BLaER1 treated with 17β-estradiol and CSF1 and Interleukin-3, amounts not matched to agents 10 nM and 100 nM (cell line): ENCODE data around the gene RASGEF1B.
A peak's percentile ranks its signal among the peaks of the same experiment; 100 is the strongest.

Source experiments
- H3K27ac ChIP-seq, 11 experiments: shearing (Covaris generic); formaldehyde crosslinking; 2 replicates each; pipeline ENCODE4 v1.8.1; 2022
- H3K27me3 ChIP-seq, 11 experiments: shearing (Covaris generic); formaldehyde crosslinking; 2 replicates each; pipeline ENCODE4 v1.8.1; 2022
- H3K36me3 ChIP-seq, 11 experiments: shearing (Covaris generic); formaldehyde crosslinking; 2 replicates each; pipeline ENCODE4 v1.8.1; 2022
- H3K4me1 ChIP-seq, 10 experiments: shearing (Covaris generic); formaldehyde crosslinking; 2 replicates each; pipeline ENCODE4 v1.8.1; 2022
- H3K4me2 ChIP-seq, 11 experiments: shearing (Covaris generic); formaldehyde crosslinking; 2 replicates each; pipeline ENCODE4 v1.8.1; 2022
- H3K4me3 ChIP-seq, 10 experiments: shearing (Covaris generic); formaldehyde crosslinking; 2 replicates each; pipeline ENCODE4 v1.8.1; 2022
- H3K9ac ChIP-seq, 11 experiments: shearing (Covaris generic); formaldehyde crosslinking; 2 replicates each; pipeline ENCODE4 v1.8.1; 2022
- H3K9me3 ChIP-seq, 11 experiments: shearing (Covaris generic); formaldehyde crosslinking; replicated peaks in 1 of 11; 2 replicates each; pipeline ENCODE4 v1.8.1; 2022
- H4K20me1 ChIP-seq, 11 experiments: shearing (Covaris generic); formaldehyde crosslinking; 2 replicates each; pipeline ENCODE4 v1.8.1; 2022
- Cebpa-rat ChIP-seq, 11 experiments: shearing (Covaris generic); IDR thresholded peaks; 2 replicates each; pipeline ENCODE4 v1.8.1; 2022

RASGEF1B gene

GRCh38 chr4:81465406-81466340, 6.0 kb downstream of the RASGEF1B start:
- no peak for TF ChIP-seq Cebpa-rat (IDR thresholded peaks at IDR 0.05)
- Histone ChIP-seq H3K4me3 (no peak overlapping the region), H3K9ac (peak overlapping the region in 2 of 11 experiments; percentile 27 to 39; a peak in 2 of 22 replicates), H3K27me3 (no peaks in the 10 kb centered on the region), H3K9me3 (no peaks in the 10 kb centered on the region), H3K27ac (no peak overlapping the region), H4K20me1 (peaks cover 9 to 93% (median 72%) of the 10 kb centered on the region in 11 experiments; a peak in 17 of 22 replicates), H3K36me3 (peaks cover 0 to 46% (median 0%) of the 10 kb centered on the region in 11 experiments; a peak in 6 of 22 replicates), H3K4me2 (peak overlapping the region in 2 of 11 experiments; percentile 21 to 92; a peak in 3 of 22 replicates), H3K4me1 (peaks cover 12 to 62% (median 20%) of the 10 kb centered on the region in 10 experiments)

DNA sequence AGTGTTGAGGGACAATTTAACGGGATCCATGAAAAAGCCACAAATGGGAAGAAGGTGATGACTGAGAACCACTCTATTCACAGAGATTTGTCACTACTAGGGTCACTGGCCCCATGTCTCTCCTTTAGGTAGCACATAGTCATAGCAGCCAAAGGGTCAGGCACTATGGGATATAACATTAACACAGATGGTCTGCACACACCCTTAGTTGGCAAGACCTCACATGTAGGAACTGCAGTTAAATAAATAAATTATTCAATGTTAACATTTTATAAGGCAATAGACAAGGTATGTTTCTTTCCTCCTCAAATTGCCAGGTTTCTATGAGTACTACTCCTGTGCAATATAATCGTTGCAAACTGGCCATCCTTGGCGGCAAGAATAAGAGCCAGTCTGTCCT, 10.9 kb downstream of the RASGEF1B start:
- no peak for TF ChIP-seq Cebpa-rat (IDR thresholded peaks at IDR 0.05)
- peaks cover 0 to 36% (median 0%) of the 10 kb centered on the region in 10 experiments; a peak in 6 of 20 replicates for H3K4me1 ChIP-seq
- no peaks in the 10 kb centered on the region for H3K27me3 ChIP-seq
- no peak overlapping the region for H3K9ac ChIP-seq
- H3K4me3 ChIP-seq = no peak overlapping the region
- no peak overlapping the region for H3K4me2 ChIP-seq
- H3K36me3 ChIP-seq = peaks cover 6 to 88% (median 35%) of the 10 kb centered on the region in 11 experiments; a peak in 19 of 22 replicates
- peaks cover 8 to 100% (median 65%) of the 10 kb centered on the region in 11 experiments; a peak in 17 of 22 replicates for H4K20me1 ChIP-seq
- H3K27ac ChIP-seq = no peak overlapping the region
- no peaks in the 10 kb centered on the region for H3K9me3 ChIP-seq

GRCh38 chr4:81460191-81460701, 11.5 kb downstream of the RASGEF1B start:
- H3K4me2 ChIP-seq = no peak overlapping the region
- no peaks in the 10 kb centered on the region for H3K9me3 ChIP-seq
- H3K9ac ChIP-seq = no peak overlapping the region

GRCh38 chr4:81459228-81459627, 12.5 kb downstream of the RASGEF1B start:
- Histone ChIP-seq H3K27me3 (no peaks in the 10 kb centered on the region), H3K9ac (no peak overlapping the region), H3K9me3 (no peaks in the 10 kb centered on the region), H3K27ac (no peak overlapping the region), H3K4me1 (peaks cover 0 to 31% (median 11%) of the 10 kb centered on the region in 10 experiments; a peak in 11 of 20 replicates), H3K4me2 (no peak overlapping the region), H3K4me3 (no peak overlapping the region), H3K36me3 (peaks cover 6 to 90% (median 48%) of the 10 kb centered on the region in 11 experiments; a peak in 19 of 22 replicates), H4K20me1 (peaks cover 8 to 100% (median 51%) of the 10 kb centered on the region in 11 experiments; a peak in 16 of 22 replicates)
- no peak for TF ChIP-seq Cebpa-rat (IDR thresholded peaks at IDR 0.05)

More at GRCh38 chr4:81460191-81460701, 11.5 kb downstream of the RASGEF1B start:
- no peak overlapping the region for H3K27ac ChIP-seq
- peaks cover 6 to 88% (median 41%) of the 10 kb centered on the region in 11 experiments; a peak in 19 of 22 replicates for H3K36me3 ChIP-seq
- H3K4me1 ChIP-seq = peaks cover 0 to 36% (median 2%) of the 10 kb centered on the region in 10 experiments; a peak in 10 of 20 replicates
- H4K20me1 ChIP-seq = peaks cover 8 to 100% (median 61%) of the 10 kb centered on the region in 11 experiments; a peak in 17 of 22 replicates
- no peak for TF ChIP-seq Cebpa-rat (IDR thresholded peaks at IDR 0.05)
- H3K4me3 ChIP-seq = no peak overlapping the region
- no peaks in the 10 kb centered on the region for H3K27me3 ChIP-seq

DNA sequence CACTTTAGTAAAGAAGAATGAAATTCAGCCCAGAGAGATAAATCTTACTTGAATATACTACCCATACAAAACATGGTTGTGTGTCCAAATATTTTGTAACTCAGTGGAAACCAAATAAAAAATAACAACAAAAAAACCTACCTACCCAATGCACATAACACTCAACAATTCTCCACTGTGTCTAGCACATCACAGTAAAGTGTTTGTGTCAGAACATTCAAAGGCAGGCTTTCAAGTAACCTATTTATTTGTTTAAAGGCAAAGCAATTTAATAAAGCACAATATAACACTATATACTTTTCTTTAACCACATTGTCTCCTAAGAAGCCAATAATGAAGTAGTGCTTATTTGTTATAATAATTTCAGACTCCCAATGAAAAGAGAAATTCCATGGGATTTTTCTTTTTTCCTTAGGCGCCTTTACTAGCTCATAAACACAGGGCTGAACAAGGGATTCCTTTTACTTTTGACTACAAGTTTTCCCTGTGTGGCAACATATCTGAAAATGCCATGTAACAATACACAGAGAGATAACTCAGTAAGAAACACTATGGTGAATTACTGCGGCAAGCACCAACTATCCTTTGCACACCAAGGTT, 13.7 kb downstream of the RASGEF1B start:
- Histone ChIP-seq H3K27me3 (no peaks in the 10 kb centered on the region), H4K20me1 (peaks cover 8 to 100% (median 39%) of the 10 kb centered on the region in 11 experiments; a peak in 16 of 22 replicates), H3K4me1 (peaks cover 0 to 27% (median 11%) of the 10 kb centered on the region in 10 experiments; a peak in 11 of 20 replicates), H3K36me3 (peaks cover 6 to 99% (median 60%) of the 10 kb centered on the region in 11 experiments; a peak in 19 of 22 replicates), H3K4me2 (no peak overlapping the region), H3K4me3 (no peak overlapping the region), H3K9me3 (no peaks in the 10 kb centered on the region), H3K9ac (no peak overlapping the region), H3K27ac (no peak overlapping the region)
- TF ChIP-seq Cebpa-rat (IDR thresholded peaks at IDR 0.05) = no peak

DNA sequence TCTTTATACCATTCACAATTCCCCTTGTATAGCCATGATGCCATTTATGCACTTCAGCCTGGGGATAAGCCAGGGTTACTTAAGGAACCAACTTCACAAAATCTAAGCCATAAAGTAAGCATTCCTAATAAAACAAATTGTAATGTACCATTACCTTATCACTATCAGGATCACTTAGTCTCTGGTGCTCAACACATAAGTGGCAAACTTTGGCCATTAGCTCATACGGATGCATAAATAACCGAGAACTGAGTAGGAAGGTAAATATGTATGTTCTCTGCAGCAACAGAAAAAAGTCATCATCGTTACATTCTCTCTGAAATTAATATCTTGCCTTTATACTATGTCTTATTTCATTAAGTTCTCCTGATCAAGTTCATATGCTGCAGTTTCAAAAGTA, 14.4 kb downstream of the RASGEF1B start:
- Histone ChIP-seq H3K36me3 (peaks cover 6 to 100% (median 61%) of the 10 kb centered on the region in 11 experiments; a peak in 19 of 22 replicates), H3K4me1 (peaks cover 0 to 27% (median 11%) of the 10 kb centered on the region in 10 experiments; a peak in 11 of 20 replicates), H3K9ac (no peak overlapping the region), H3K27me3 (no peaks in the 10 kb centered on the region), H3K4me3 (no peak overlapping the region), H3K9me3 (no peaks in the 10 kb centered on the region), H4K20me1 (peaks cover 8 to 100% (median 33%) of the 10 kb centered on the region in 11 experiments; a peak in 16 of 22 replicates), H3K4me2 (no peak overlapping the region), H3K27ac (no peak overlapping the region)
- TF ChIP-seq Cebpa-rat (IDR thresholded peaks at IDR 0.05) = no peak

GRCh38 chr4:81455897-81456296, 15.8 kb downstream of the RASGEF1B start:
- no peak overlapping the region for H3K4me3 ChIP-seq
- TF ChIP-seq Cebpa-rat (IDR thresholded peaks at IDR 0.05) = no peak
- H3K9me3 ChIP-seq = no peaks in the 10 kb centered on the region
- H3K4me2 ChIP-seq = peak overlapping the region in 2 of 11 experiments; percentile 11 to 64; a peak in 1 of 22 replicates
- peaks cover 0 to 27% (median 11%) of the 10 kb centered on the region in 10 experiments; a peak in 11 of 20 replicates for H3K4me1 ChIP-seq
- peaks cover 6 to 100% (median 74%) of the 10 kb centered on the region in 11 experiments; a peak in 19 of 22 replicates for H3K36me3 ChIP-seq
- H3K27ac ChIP-seq = no peak overlapping the region
- H3K9ac ChIP-seq = no peak overlapping the region
- H4K20me1 ChIP-seq = peaks cover 5 to 100% (median 19%) of the 10 kb centered on the region in 11 experiments; a peak in 15 of 22 replicates
- H3K27me3 ChIP-seq = no peaks in the 10 kb centered on the region

DNA sequence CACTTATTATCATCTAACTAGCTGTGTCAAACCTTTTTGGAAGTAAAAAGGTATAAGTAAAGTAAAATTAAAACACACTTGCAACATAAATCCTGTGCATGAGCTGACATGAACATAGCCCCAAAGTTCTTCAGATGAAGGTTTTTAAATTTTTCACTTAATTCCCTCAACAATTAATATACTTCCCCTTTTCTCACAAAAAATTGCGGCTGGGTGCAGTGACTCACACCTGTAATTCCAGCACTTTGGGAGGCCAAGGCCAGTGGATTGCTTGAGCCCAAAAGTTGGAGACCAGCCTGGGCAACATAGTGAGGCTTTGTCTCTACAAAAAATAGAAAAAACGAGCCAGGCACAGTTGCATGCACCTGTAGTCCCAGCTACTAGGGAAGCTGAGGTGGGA, 16.8 kb downstream of the RASGEF1B start:
- no peaks in the 10 kb centered on the region for H3K27me3 ChIP-seq
- H3K9ac ChIP-seq = no peak overlapping the region
- peak overlapping the region in 5 of 11 experiments; percentile 11 to 64 (median 41); a peak in 5 of 22 replicates for H3K4me2 ChIP-seq
- H3K27ac ChIP-seq = no peak overlapping the region
- no peaks in the 10 kb centered on the region for H3K9me3 ChIP-seq
- TF ChIP-seq Cebpa-rat (IDR thresholded peaks at IDR 0.05) = no peak
- peaks cover 0 to 100% (median 11%) of the 10 kb centered on the region in 11 experiments; a peak in 15 of 22 replicates for H4K20me1 ChIP-seq
- no peak overlapping the region for H3K4me3 ChIP-seq
- peaks cover 0 to 27% (median 11%) of the 10 kb centered on the region in 10 experiments; a peak in 11 of 20 replicates for H3K4me1 ChIP-seq
- peaks cover 6 to 100% (median 82%) of the 10 kb centered on the region in 11 experiments; a peak in 19 of 22 replicates for H3K36me3 ChIP-seq
